ENCODE results near the gene ATG16L2.

DNA sequence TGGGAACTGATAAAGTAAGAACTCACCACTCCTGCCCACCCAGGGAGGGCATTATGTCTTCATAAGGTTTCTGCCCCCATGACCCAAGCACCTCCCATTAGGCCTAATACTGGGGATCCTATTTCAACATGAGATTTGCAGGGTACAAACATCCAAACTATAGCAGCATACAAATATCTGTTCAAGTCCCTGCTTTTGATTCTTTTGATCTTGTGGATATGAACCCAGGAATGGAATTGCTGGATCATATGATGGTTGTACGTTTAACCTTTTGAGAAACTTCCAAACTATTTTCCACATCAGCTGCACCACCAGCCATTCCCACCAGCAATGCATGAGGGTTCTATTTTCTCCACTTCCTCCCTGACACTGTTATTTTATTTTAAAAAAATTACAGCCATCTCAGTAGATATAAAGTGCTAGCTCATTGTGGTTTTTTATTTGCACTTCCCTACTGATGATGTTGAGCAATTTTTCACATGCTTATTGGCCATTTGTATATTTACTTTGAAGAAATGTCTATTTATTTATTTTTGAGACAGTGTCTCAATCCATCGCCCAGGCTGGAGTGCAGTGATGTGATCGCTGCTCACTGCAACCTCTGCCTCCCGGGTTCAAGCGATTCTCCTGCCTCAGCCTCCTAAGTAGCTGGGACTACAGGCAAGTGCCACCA is 7.1 kb upstream of the ATG16L2 start:
- no peak for TF ChIP-seq POLR2AphosphoS5 (IDR thresholded peaks at IDR 0.05; ENCODE audit: low read depth)
- TF ChIP-seq, protein P1, sequence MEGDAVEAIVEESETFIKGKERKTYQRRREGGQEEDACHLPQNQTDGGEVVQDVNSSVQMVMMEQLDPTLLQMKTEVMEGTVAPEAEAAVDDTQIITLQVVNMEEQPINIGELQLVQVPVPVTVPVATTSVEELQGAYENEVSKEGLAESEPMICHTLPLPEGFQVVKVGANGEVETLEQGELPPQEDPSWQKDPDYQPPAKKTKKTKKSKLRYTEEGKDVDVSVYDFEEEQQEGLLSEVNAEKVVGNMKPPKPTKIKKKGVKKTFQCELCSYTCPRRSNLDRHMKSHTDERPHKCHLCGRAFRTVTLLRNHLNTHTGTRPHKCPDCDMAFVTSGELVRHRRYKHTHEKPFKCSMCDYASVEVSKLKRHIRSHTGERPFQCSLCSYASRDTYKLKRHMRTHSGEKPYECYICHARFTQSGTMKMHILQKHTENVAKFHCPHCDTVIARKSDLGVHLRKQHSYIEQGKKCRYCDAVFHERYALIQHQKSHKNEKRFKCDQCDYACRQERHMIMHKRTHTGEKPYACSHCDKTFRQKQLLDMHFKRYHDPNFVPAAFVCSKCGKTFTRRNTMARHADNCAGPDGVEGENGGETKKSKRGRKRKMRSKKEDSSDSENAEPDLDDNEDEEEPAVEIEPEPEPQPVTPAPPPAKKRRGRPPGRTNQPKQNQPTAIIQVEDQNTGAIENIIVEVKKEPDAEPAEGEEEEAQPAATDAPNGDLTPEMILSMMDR (IDR thresholded peaks at IDR 0.05; ENCODE audit: insufficient read depth, low read length) = no peak
- TF ChIP-seq REST (IDR thresholded peaks at IDR 0.05; ENCODE audit: insufficient replicate concordance, low read depth) = no peak
- TF ChIP-seq SPI1 (IDR thresholded peaks at IDR 0.05; ENCODE audit: borderline replicate concordance, low read depth) = peak; percentile 98

All from HL-60 (cell line).